ENCODE measurements around the gene MRPL18. TPM values are rescaled to one million over a fixed set of nuclear protein-coding genes. Genes with fewer than 3 reads are reported as not detected.

MRPL18 gene
- total RNA-seq, result 64.5 and 70.9 TPM in 2 replicates

DNA sequence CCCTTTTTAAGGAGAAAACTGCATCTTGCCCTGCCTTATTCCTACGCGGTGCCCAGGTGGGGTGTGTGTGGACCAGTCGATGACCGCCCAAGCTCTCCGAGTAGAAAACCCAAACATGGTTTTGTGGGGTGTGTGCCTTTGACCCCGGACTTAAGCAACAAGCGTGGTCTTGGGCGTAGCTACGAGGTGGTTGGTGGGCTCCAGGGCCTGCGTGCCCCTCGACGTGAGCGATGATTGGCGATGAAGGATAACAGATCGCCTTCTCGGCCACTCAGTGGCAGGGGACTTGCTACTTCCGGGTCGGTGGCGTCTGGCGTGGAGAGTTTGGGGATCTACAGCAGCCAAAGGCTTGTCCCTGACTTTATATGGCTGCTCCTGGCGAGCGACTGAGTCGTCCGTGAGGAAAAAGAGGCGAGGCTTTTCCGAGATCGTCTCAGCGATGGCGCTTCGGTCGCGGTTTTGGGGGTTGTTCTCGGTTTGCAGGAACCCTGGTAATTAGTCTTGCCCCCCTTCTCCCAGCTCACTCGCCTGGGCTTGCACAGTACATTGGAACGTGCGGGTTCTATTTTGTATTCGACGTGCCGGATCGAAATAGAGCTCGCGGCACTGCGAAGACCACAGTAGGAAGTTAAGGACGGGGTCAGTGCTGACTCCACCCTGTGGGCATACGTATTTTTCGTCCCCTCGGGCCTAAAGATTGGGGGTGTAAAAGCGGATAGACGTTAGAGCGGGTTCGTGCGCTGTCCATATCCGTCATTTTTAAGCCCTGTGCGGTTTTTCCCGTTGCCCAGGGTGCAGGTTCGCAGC lies at the start of gene MRPL18:
MRPL18 (plus strand) TSS at position 319 of the 807 bp plus-strand sequence; CDS start at position 440, 121 bp downstream.

DNA sequence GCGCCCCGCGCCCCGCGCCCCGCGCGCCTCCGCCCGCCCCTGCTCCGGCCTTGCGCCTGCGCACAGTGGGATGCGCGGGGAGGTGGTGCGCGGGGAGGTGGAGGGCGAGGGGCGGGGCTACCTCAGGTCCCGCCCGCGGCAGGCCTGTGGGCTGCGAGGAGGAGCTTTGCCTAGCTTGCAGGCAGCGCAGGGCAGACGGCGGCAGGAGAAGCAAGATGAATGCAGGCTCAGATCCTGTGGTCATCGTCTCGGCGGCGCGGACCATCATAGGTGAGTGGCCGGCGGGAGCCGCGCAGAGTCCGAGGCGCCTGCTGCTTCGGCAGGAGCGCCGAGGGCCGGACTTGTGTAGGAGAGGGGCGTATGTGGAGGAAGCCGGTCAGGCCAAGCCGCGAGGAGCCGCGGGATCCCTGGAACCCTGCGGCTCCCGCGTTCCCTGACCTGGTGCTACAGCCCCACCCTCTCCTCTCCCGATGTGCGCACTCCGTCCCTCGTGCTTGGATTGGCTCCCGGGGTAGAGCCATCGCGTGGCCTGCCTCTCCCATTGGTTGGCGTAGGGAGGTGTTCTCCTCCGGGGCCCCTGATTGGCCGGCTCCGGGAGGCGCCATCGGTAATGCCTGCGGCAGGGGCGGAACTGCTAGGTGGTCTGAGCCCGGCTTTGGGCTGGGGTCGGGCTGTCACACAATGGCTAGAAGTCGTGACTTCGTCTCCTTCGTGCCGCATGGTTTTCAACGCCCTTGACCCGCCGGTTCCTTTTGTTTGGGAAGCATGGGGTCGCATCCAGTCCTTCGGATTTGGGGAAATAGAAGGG lies 28.2 kb upstream of the MRPL18 start, which contains the start of gene ACAT2:
ACAT2 (plus strand) TSS at position 173 of the 808 bp plus-strand sequence; CDS start at position 216, 43 bp downstream.

GRCh38 chr6:159789377-159790148 lies 704 bp upstream of the MRPL18 start, which contains the start of gene TCP1:
TSS of gene TCP1 (minus strand) at chr6:159789602. CDS start at chr6:159789468, 134 bp downstream.

GRCh38 chr6:159800141-159800865 lies 10.0 kb downstream of the MRPL18 start, which contains the start of gene PNLDC1:
TSS of gene PNLDC1 (plus strand) at chr6:159800276. CDS start at chr6:159800308, 32 bp downstream.

Other genes starting within 250 kb of the MRPL18 start
- 366 and 939 TPM in 2 replicates for gene SOD2, start 97.2 kb upstream of the MRPL18 start, total RNA-seq
- 77.5 and 97.7 TPM in 2 replicates for gene WTAP, start 63.0 kb upstream of the MRPL18 start, total RNA-seq
- 19.1 and 58.8 TPM in 2 replicates for gene ACAT2, start 28.4 kb upstream of the MRPL18 start, total RNA-seq
- 172 and 310 TPM in 2 replicates for gene TCP1, start 865 bp upstream of the MRPL18 start, total RNA-seq
- gene PNLDC1, start 9.8 kb downstream of the MRPL18 start, total RNA-seq, result 1.3 TPM in 1 of 2 replicates, not detected in the other
- under 0.01 TPM in 1 of 2 replicates, not detected in the other for gene MAS1, start 100.5 kb downstream of the MRPL18 start, total RNA-seq
- 66.9 and 195 TPM in 2 replicates for gene IGF2R, start 178.6 kb downstream of the MRPL18 start, total RNA-seq